HCT116 (cell line): ENCODE measurements around the gene GAK.

Source experiments
- CBX3 ChIP-seq: IDR thresholded peaks from 2 replicates; pipeline ENCODE4 v1.6.1; 2012; ENCODE audit warnings: low read depth
- CTCF ChIP-seq, 3 experiments: fragments of 200-600 bp in 1 of 3; sonication (generic) in 1 of 3; IDR thresholded peaks in 2 of 3; conservative IDR thresholded peaks in 1 of 3; 2 replicates each; pipeline ENCODE4 v1.5.1; 2012 to 2017; ENCODE audit warnings: low read depth in 2 of 3, low read length in 2 of 3, antibody characterized with exemption in 1 of 3, borderline replicate concordance in 1 of 3, control low read depth in 1 of 3, mild to moderate bottlenecking in 1 of 3, mixed read lengths in 1 of 3, mixed run types in 1 of 3, moderate library complexity in 1 of 3; ENCODE audit not compliant: insufficient read depth in 1 of 3
- EGR1 ChIP-seq: IDR thresholded peaks from 2 replicates; pipeline ENCODE4 v1.6.1; 2012; ENCODE audit warnings: low read depth
- EZH2 ChIP-seq: fragments of 200-600 bp; sonication (generic); IDR thresholded peaks from 2 replicates; pipeline ENCODE4 v1.6.1; 2017; ENCODE audit warnings: antibody characterized with exemption, mixed run types
- MAX ChIP-seq: IDR thresholded peaks from 2 replicates; pipeline ENCODE4 v1.6.1; 2012
- POLR2A ChIP-seq: IDR thresholded peaks from 2 replicates; pipeline ENCODE4 v1.7.0; 2011; ENCODE audit warnings: borderline replicate concordance; ENCODE audit not compliant: insufficient read depth, insufficient read length; ENCODE audit errors: extremely low read depth
- POLR2AphosphoS5 ChIP-seq: IDR thresholded peaks from 2 replicates; pipeline ENCODE4 v1.6.1; 2011; ENCODE audit warnings: mild to moderate bottlenecking, low read depth, low read length, moderate library complexity
- RAD21 ChIP-seq: IDR thresholded peaks from 2 replicates; pipeline ENCODE4 v1.6.1; 2012; ENCODE audit warnings: low read depth, mild to moderate bottlenecking
- REST ChIP-seq: IDR thresholded peaks from 2 replicates; pipeline ENCODE4 v1.6.1; 2012; ENCODE audit warnings: low read depth
- SIN3A ChIP-seq: IDR thresholded peaks from 2 replicates; pipeline ENCODE4 v1.6.1; 2012; ENCODE audit warnings: low read depth
- SP1 ChIP-seq: IDR thresholded peaks from 2 replicates; pipeline ENCODE4 v1.6.1; 2012; ENCODE audit warnings: low read depth

GRCh38 chr4:958696-959337, 26.7 kb upstream of the GAK start:
- TF ChIP-seq SIN3A (no peak), POLR2AphosphoS5 (no peak), CBX3 (no peak), EZH2 (no peak), CTCF (IDR thresholded peaks at IDR 0.05 in 2 of 3, conservative IDR thresholded peaks at IDR 0.05 in 1 of 3; ENCODE audit: borderline replicate concordance in 1 of 3, insufficient read depth in 1 of 3, low read depth in 2 of 3, low read length in 2 of 3) (no peak), RAD21 (no peak), EGR1 (no peak), SP1 (no peak), POLR2A (no peak), REST (no peak), MAX (no peak)
